ENCODE measurements around the gene BRPF3. TPM values are rescaled to one million over a fixed set of nuclear protein-coding genes. Genes with fewer than 3 reads are reported as not detected.

BRPF3 gene
- total RNA-seq, 2 donors from 2014 or later = 33.2 to 72.1 TPM

GRCh38 chr6:36201612-36202011, 5.1 kb downstream of the BRPF3 start:
- WGBS = 51% methylated on average over 3 of the region's 3 CpGs
- no peak for DNase-seq (ENCODE audit: low spot score)
- no peaks in the 10 kb centered on the region for H3K27me3 ChIP-seq (replicated peaks; ENCODE audit: insufficient read depth)
- no peaks in the 10 kb centered on the region for H3K9me3 ChIP-seq
- H3K4me1 ChIP-seq (replicated peaks) = peaks cover 6% of the 10 kb centered on the region
- TF ChIP-seq POLR2AphosphoS5 (IDR thresholded peaks at IDR 0.05) (no peak), POLR2A (IDR thresholded peaks at IDR 0.05) (no peak)
- TF ChIP-seq, protein P1, sequence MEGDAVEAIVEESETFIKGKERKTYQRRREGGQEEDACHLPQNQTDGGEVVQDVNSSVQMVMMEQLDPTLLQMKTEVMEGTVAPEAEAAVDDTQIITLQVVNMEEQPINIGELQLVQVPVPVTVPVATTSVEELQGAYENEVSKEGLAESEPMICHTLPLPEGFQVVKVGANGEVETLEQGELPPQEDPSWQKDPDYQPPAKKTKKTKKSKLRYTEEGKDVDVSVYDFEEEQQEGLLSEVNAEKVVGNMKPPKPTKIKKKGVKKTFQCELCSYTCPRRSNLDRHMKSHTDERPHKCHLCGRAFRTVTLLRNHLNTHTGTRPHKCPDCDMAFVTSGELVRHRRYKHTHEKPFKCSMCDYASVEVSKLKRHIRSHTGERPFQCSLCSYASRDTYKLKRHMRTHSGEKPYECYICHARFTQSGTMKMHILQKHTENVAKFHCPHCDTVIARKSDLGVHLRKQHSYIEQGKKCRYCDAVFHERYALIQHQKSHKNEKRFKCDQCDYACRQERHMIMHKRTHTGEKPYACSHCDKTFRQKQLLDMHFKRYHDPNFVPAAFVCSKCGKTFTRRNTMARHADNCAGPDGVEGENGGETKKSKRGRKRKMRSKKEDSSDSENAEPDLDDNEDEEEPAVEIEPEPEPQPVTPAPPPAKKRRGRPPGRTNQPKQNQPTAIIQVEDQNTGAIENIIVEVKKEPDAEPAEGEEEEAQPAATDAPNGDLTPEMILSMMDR (IDR thresholded peaks at IDR 0.05) = no peak
- peaks cover 0 to 5% of the 10 kb centered on the region in 2 donors for H3K36me3 ChIP-seq
- no peak overlapping the region for H3K27ac ChIP-seq
- H3K4me3 ChIP-seq = no peak overlapping the region
- intact Hi-C loops (cut with DNase I) = no loop called here

GRCh38 chr6:36202101-36202500, 5.6 kb downstream of the BRPF3 start:
- 95% methylated on average over 4 of the region's 4 CpGs for WGBS
- no peaks in the 10 kb centered on the region for H3K27me3 ChIP-seq (replicated peaks; ENCODE audit: insufficient read depth)
- H3K9me3 ChIP-seq = no peaks in the 10 kb centered on the region
- peaks cover 0 to 5% of the 10 kb centered on the region in 2 donors for H3K36me3 ChIP-seq
- peaks cover 6% of the 10 kb centered on the region for H3K4me1 ChIP-seq (replicated peaks)
- no peak overlapping the region for H3K27ac ChIP-seq
- H3K4me3 ChIP-seq = no peak overlapping the region
- no peak for TF ChIP-seq POLR2AphosphoS5 (IDR thresholded peaks at IDR 0.05)
- DNase-seq (ENCODE audit: low spot score) = no peak
- intact Hi-C loops (cut with DNase I) = no loop called here

DNA sequence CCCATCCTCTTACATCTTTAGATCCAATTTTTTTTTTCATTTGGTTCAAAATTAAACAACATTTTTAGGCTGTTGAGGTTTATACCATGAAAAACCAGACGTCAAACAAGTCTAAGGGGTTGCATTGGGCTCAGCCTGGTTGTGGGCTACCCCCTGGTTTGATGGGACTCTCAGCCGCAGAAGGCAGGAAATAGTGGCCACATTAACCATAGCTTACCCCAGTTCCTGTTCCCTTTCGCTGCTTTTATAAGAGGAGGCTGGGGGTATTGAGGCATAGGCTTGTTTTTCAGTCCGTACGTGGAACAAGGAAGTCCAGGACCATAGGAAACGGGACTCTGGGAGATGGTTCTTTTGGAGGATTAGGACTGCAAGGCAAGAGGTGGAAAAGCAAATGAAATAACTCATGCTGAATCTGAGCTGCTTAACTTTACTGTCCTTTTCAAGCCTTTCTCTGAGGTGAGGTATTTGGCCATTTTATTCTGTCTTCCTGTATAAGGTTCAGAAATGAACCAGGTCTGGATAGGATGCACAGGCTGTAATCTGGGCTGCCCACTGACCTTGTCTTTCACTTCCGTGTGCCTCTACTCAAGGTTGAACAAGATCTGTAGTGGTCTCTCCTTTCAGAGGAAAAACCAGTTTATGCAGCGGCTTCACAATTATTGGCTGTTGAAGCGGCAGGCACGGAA, 7.7 kb downstream of the BRPF3 start:
- Histone ChIP-seq H3K36me3 (peaks cover 0 to 5% of the 10 kb centered on the region in 2 donors), H3K4me1 (replicated peaks) (no peaks in the 10 kb centered on the region), H3K9me3 (no peaks in the 10 kb centered on the region), H3K4me3 (no peak overlapping the region), H3K27ac (no peak overlapping the region), H3K27me3 (replicated peaks; ENCODE audit: insufficient read depth) (no peaks in the 10 kb centered on the region)
- no peak for DNase-seq (ENCODE audit: low spot score)
- intact Hi-C loops (cut with DNase I) = no loop called here
- 84% methylated on average over 10 of the region's 10 CpGs for WGBS
- TF ChIP-seq POLR2AphosphoS5 (IDR thresholded peaks at IDR 0.05) (no peak), POLR2A (IDR thresholded peaks at IDR 0.05) (no peak)
- TF ChIP-seq, protein P1 (IDR thresholded peaks at IDR 0.05) = no peak

DNA sequence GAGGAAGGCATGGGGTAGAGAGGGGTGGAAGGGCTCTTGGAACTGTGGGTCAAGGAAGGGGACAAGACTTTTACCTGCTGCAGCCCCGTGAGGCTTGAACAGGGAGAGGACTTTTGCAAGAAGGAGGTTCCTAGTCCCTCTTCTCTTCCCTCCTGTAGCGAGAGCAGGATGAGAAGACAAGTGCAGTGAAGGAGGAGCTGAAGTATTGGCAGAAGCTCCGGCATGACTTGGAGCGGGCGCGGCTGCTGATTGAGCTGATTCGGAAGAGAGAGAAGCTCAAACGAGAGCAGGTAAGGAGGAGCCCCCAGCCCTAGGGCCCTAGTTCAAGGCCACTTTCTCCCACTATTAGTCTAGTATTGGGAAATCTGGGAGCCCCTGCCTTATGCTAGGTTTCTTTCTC, 10.6 kb downstream of the BRPF3 start:
- Histone ChIP-seq H3K36me3 (peaks cover 10 to 21% of the 10 kb centered on the region in 2 donors), H3K4me1 (replicated peaks) (no peaks in the 10 kb centered on the region), H3K27ac (no peak overlapping the region), H3K27me3 (replicated peaks; ENCODE audit: insufficient read depth) (no peaks in the 10 kb centered on the region), H3K4me3 (no peak overlapping the region), H3K9me3 (no peaks in the 10 kb centered on the region)
- no peak for TF ChIP-seq POLR2A (IDR thresholded peaks at IDR 0.05)
- TF ChIP-seq, protein P1 (IDR thresholded peaks at IDR 0.05) = no peak
- intact Hi-C loops (cut with DNase I) = no loop called here
- DNase-seq (ENCODE audit: low spot score) = no peak
- 86% methylated on average over 8 of the region's 8 CpGs for WGBS

DNA sequence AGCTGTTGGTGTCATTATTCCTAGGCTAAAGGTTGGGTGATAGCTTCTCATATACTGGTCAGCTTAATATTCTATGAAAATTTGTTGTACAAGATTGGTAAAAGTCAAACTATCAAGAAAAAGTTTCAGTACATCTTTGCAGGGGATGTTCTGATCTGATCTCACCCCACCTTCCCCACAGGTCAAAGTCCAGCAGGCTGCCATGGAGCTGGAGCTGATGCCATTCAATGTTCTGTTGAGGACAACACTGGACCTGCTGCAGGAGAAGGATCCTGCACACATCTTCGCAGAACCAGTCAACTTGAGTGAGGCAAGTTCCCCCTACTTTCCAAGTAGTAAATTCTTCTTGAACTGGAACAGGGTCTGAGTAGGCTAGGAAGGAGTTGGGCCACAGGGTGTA, 13.1 kb downstream of the BRPF3 start:
- TF ChIP-seq, protein P1 (IDR thresholded peaks at IDR 0.05) = no peak
- TF ChIP-seq POLR2AphosphoS5 (IDR thresholded peaks at IDR 0.05) (no peak), POLR2A (IDR thresholded peaks at IDR 0.05) (no peak)
- no peak overlapping the region for H3K27ac ChIP-seq
- no peaks in the 10 kb centered on the region for H3K27me3 ChIP-seq (replicated peaks; ENCODE audit: insufficient read depth)
- H3K4me3 ChIP-seq = no peak overlapping the region
- intact Hi-C loops (cut with DNase I) = no loop called here
- 90% methylated on average over 1 of the region's 1 CpG for WGBS
- no peak for DNase-seq (ENCODE audit: low spot score)
- H3K36me3 ChIP-seq = peaks cover 17 to 21% of the 10 kb centered on the region in 2 donors
- no peaks in the 10 kb centered on the region for H3K4me1 ChIP-seq (replicated peaks)
- no peaks in the 10 kb centered on the region for H3K9me3 ChIP-seq
